Mononuclear cell (primary cell): Measurements from ENCODE around the gene C2orf76. TPM values are rescaled to one million over a fixed set of nuclear protein-coding genes. Genes with fewer than 3 reads are reported as not detected.
A peak's percentile ranks its signal among the peaks of the same experiment; 100 is the strongest.
"Not testable (repeated sequence)": the region's sequence is repeated elsewhere in the genome, so short reads cannot be mapped to it uniquely, and the experiment has no call there.

ENCODE experiments used
- H3K27me3 ChIP-seq: 2 replicates; pipeline ENCODE4 v1.6.0; 2011; ENCODE audit warnings: low read length, control low read depth; ENCODE audit not compliant: insufficient read depth
- H3K4me1 ChIP-seq: 2 replicates; pipeline ENCODE4 v1.5.1; 2011; ENCODE audit warnings: mild to moderate bottlenecking, low read length, control low read depth; ENCODE audit not compliant: insufficient read depth
- H3K4me3 ChIP-seq: 2 replicates; pipeline ENCODE4 v1.5.1; 2011; ENCODE audit warnings: mild to moderate bottlenecking, low read length, moderate library complexity
- H3K9me3 ChIP-seq: 2 replicates; pipeline ENCODE4 v1.5.1; 2011; ENCODE audit warnings: low read depth, mild to moderate bottlenecking, control low read depth, low read length
- total RNA-seq: library from RNA; depleted of rRNA; stranded (reverse); fragments of >200 nt; gene quantifications from one replicate; pipeline ENCODE4 v1.2.3, GENCODE V29; 2012

The C2orf76 gene
- 4.8 TPM for total RNA-seq

GRCh38 chr2:119366649-119367471 is at the start of gene C2orf76, which contains the start of gene DBI:
TSS of gene C2orf76 (minus strand) at chr2:119366834. CDS start at chr2:119339959, 26,875 bp downstream.
TSS of gene DBI (plus strand) at chr2:119366977. CDS start at chr2:119367052, 75 bp downstream.
- H3K4me1 ChIP-seq: peaks cover 46% of the 10 kb centered on the region
- no peaks in the 10 kb centered on the region for H3K9me3 ChIP-seq
- H3K27me3 ChIP-seq: no peaks in the 10 kb centered on the region
- peak within 1 kb of the TSS; percentile 87 for H3K4me3 ChIP-seq

GRCh38 chr2:119415630-119416029 is 49.0 kb upstream of the C2orf76 start:
- H3K4me1 ChIP-seq: no peaks in the 10 kb centered on the region
- no peaks in the 10 kb centered on the region for H3K9me3 ChIP-seq
- no peak overlapping the region for H3K4me3 ChIP-seq
- H3K27me3 ChIP-seq: no peaks in the 10 kb centered on the region

- H3K9me3 ChIP-seq: no peaks in the 10 kb centered on the region
- no peaks in the 10 kb centered on the region for H3K4me1 ChIP-seq
- no peaks in the 10 kb centered on the region for H3K27me3 ChIP-seq
- H3K4me3 ChIP-seq: no peak overlapping the region
Observed at GRCh38 chr2:119414894-119415293, 48.3 kb upstream of the C2orf76 start.

- no peaks in the 10 kb centered on the region for H3K9me3 ChIP-seq
- no peaks in the 10 kb centered on the region for H3K27me3 ChIP-seq
- H3K4me1 ChIP-seq: no peaks in the 10 kb centered on the region
- no peak overlapping the region for H3K4me3 ChIP-seq
Observed at GRCh38 chr2:119409506-119409905, 42.9 kb upstream of the C2orf76 start.

- Histone ChIP-seq H3K9me3 (no peaks in the 10 kb centered on the region), H3K4me3 (no peak overlapping the region), H3K4me1 (no peaks in the 10 kb centered on the region), H3K27me3 (no peaks in the 10 kb centered on the region)
Observed at GRCh38 chr2:119408221-119408619, 41.6 kb upstream of the C2orf76 start.

GRCh38 chr2:119407430-119408220 is 41.0 kb upstream of the C2orf76 start:
- Histone ChIP-seq H3K4me3 (no peak overlapping the region), H3K4me1 (no peaks in the 10 kb centered on the region), H3K9me3 (no peaks in the 10 kb centered on the region), H3K27me3 (no peaks in the 10 kb centered on the region)

- H3K4me1 ChIP-seq: no peaks in the 10 kb centered on the region
- H3K4me3 ChIP-seq: no peak overlapping the region
- no peaks in the 10 kb centered on the region for H3K27me3 ChIP-seq
Observed at GRCh38 chr2:119405151-119405550, 38.5 kb upstream of the C2orf76 start.

GRCh38 chr2:119403618-119404017 is 37.0 kb upstream of the C2orf76 start:
- H3K9me3 ChIP-seq, H3K4me3 ChIP-seq, H3K4me1 ChIP-seq, H3K27me3 ChIP-seq: not testable (repeated sequence)

More at GRCh38 chr2:119405151-119405550, 38.5 kb upstream of the C2orf76 start:
- H3K9me3 ChIP-seq: no peaks in the 10 kb centered on the region

- Histone ChIP-seq H3K9me3 (no peaks in the 10 kb centered on the region), H3K27me3 (no peaks in the 10 kb centered on the region), H3K4me1 (no peaks in the 10 kb centered on the region), H3K4me3 (no peak overlapping the region)
Observed at GRCh38 chr2:119402645-119403560, 36.3 kb upstream of the C2orf76 start.

GRCh38 chr2:119402106-119402505 is 35.5 kb upstream of the C2orf76 start:
- Histone ChIP-seq H3K27me3 (no peaks in the 10 kb centered on the region), H3K4me3 (no peak overlapping the region), H3K4me1 (no peaks in the 10 kb centered on the region), H3K9me3 (no peaks in the 10 kb centered on the region)

- Histone ChIP-seq H3K4me3 (no peak overlapping the region), H3K9me3 (no peaks in the 10 kb centered on the region), H3K4me1 (no peaks in the 10 kb centered on the region), H3K27me3 (no peaks in the 10 kb centered on the region)
Observed at GRCh38 chr2:119397196-119397595, 30.6 kb upstream of the C2orf76 start.

- Histone ChIP-seq H3K4me3 (no peak overlapping the region), H3K27me3 (no peaks in the 10 kb centered on the region)
Observed at GRCh38 chr2:119393971-119394748, 27.5 kb upstream of the C2orf76 start.

GRCh38 chr2:119389615-119390306 is 23.1 kb upstream of the C2orf76 start:
- H3K9me3 ChIP-seq: no peaks in the 10 kb centered on the region
- H3K27me3 ChIP-seq: no peaks in the 10 kb centered on the region
- H3K4me1 ChIP-seq: peaks cover 24% of the 10 kb centered on the region
- no peak overlapping the region for H3K4me3 ChIP-seq

More at GRCh38 chr2:119393971-119394748, 27.5 kb upstream of the C2orf76 start:
- Histone ChIP-seq H3K4me1 (peaks cover 7% of the 10 kb centered on the region), H3K9me3 (no peaks in the 10 kb centered on the region)
